Endothelial cell (in vitro differentiated cells): ENCODE measurements around the gene CFL1. TPM values are rescaled to one million over a fixed set of nuclear protein-coding genes. Genes with fewer than 3 reads are reported as not detected.
A peak's percentile ranks its signal among the peaks of the same experiment; 100 is the strongest.

Experiments used
- DNase-seq: peaks from one replicate; pipeline ENCODE4 v3.0.0; 2021; ENCODE audit warnings: low spot score
- H3K27ac Mint-ChIP-seq: one replicate; pipeline ENCODE4 v1.8.0; 2021; ENCODE audit warnings: mixed read lengths, inconsistent platforms; ENCODE audit not compliant: unreplicated experiment
- H3K27me3 Mint-ChIP-seq: one replicate; pipeline ENCODE4 v1.8.0; 2021; ENCODE audit warnings: mild to moderate bottlenecking, moderate library complexity, mixed read lengths, inconsistent platforms; ENCODE audit not compliant: unreplicated experiment
- H3K36me3 Mint-ChIP-seq: one replicate; pipeline ENCODE4 v1.8.0; 2021; ENCODE audit warnings: mild to moderate bottlenecking, low read depth, mixed read lengths, inconsistent platforms; ENCODE audit not compliant: unreplicated experiment
- H3K4me1 Mint-ChIP-seq: one replicate; pipeline ENCODE4 v1.8.0; 2021; ENCODE audit warnings: mild to moderate bottlenecking, mixed read lengths, inconsistent platforms; ENCODE audit not compliant: unreplicated experiment
- H3K4me3 Mint-ChIP-seq: one replicate; pipeline ENCODE4 v1.8.0; 2021; ENCODE audit warnings: mild to moderate bottlenecking, mixed read lengths, inconsistent platforms; ENCODE audit not compliant: unreplicated experiment
- H3K9me3 Mint-ChIP-seq: one replicate; pipeline ENCODE4 v1.8.0; 2021; ENCODE audit warnings: mixed read lengths, inconsistent platforms; ENCODE audit not compliant: unreplicated experiment
- total RNA-seq: library from RNA; stranded (reverse); fragmentation: NEBNext Ultra II Directional; extraction: Animal tissue kit (Norgen Biotek cat#: 25700); gene quantifications from one replicate; pipeline ENCODE4 v1.2.1, GENCODE V29; 2021; ENCODE audit not compliant: unreplicated experiment
- TF ChIP-seq, protein P1 (sequence below): fragments of 200-600 bp; sonication (generic); IDR thresholded peaks from one replicate; pipeline ENCODE4 v1.5.0; 2021; ENCODE audit warnings: antibody characterized with exemption; ENCODE audit not compliant: unreplicated experiment

The CFL1 gene
- total RNA-seq, 1 donor from 2014 or later = 1,740 TPM

- Mint-ChIP-seq H3K4me3 (no peak overlapping the region), H3K27ac (no peak overlapping the region), H3K9me3 (no peaks in the 10 kb centered on the region), H3K36me3 (peaks cover 35% of the 10 kb centered on the region), H3K4me1 (peaks cover 36% of the 10 kb centered on the region), H3K27me3 (peaks cover 21% of the 10 kb centered on the region)
- TF ChIP-seq, protein P1, sequence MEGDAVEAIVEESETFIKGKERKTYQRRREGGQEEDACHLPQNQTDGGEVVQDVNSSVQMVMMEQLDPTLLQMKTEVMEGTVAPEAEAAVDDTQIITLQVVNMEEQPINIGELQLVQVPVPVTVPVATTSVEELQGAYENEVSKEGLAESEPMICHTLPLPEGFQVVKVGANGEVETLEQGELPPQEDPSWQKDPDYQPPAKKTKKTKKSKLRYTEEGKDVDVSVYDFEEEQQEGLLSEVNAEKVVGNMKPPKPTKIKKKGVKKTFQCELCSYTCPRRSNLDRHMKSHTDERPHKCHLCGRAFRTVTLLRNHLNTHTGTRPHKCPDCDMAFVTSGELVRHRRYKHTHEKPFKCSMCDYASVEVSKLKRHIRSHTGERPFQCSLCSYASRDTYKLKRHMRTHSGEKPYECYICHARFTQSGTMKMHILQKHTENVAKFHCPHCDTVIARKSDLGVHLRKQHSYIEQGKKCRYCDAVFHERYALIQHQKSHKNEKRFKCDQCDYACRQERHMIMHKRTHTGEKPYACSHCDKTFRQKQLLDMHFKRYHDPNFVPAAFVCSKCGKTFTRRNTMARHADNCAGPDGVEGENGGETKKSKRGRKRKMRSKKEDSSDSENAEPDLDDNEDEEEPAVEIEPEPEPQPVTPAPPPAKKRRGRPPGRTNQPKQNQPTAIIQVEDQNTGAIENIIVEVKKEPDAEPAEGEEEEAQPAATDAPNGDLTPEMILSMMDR = no peak
- no peak for DNase-seq
Measured at GRCh38 chr11:65865550-65866172, 7.7 kb upstream of the CFL1 start.

GRCh38 chr11:65864706-65865471 is 6.9 kb upstream of the CFL1 start:
- Mint-ChIP-seq H3K4me3 (no peak overlapping the region), H3K27me3 (peaks cover 24% of the 10 kb centered on the region), H3K27ac (no peak overlapping the region), H3K9me3 (no peaks in the 10 kb centered on the region), H3K36me3 (peaks cover 35% of the 10 kb centered on the region), H3K4me1 (peaks cover 34% of the 10 kb centered on the region)
- TF ChIP-seq, protein P1 = no peak
- no peak for DNase-seq

DNA sequence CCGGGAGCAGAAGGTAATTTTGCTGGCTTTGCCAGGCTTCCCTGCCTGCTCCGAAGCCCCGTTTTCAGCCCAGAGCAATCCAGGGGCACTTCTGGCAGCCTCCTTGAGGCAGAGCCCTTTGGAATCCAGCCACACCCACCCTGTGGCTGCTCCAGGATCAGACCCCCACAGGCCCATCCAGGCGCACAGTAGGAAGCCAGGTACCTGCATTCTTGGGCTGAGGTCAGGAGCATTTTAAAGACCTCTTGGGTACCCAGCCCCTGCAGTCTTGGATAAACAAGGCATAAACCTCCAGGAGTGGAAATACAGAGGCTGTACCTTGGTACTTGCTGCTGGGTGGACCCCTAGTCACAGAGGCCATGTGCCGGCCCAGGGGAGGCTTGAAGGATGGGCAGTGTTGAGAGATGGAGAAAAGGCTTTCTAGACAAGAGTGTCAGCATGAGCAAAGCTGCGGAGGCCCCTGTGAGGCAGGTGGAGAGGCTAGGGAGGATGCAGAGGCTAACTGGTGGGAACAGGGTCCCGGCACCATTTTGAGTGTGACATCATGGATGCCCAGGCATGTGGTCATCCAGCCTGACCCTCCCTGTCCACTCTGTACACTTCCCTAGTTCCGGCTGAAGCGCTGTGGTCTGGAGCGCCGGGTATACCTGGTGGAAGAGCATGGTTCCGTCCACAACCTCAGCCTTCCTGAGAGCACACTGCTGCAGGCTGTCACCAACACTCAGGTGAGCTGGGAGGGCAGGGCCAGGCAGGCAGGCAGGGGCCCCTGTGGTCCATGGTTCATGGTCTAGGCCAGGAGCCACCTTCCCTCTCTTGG is 6.1 kb upstream of the CFL1 start:
- H3K27ac Mint-ChIP-seq = no peak overlapping the region

DNA sequence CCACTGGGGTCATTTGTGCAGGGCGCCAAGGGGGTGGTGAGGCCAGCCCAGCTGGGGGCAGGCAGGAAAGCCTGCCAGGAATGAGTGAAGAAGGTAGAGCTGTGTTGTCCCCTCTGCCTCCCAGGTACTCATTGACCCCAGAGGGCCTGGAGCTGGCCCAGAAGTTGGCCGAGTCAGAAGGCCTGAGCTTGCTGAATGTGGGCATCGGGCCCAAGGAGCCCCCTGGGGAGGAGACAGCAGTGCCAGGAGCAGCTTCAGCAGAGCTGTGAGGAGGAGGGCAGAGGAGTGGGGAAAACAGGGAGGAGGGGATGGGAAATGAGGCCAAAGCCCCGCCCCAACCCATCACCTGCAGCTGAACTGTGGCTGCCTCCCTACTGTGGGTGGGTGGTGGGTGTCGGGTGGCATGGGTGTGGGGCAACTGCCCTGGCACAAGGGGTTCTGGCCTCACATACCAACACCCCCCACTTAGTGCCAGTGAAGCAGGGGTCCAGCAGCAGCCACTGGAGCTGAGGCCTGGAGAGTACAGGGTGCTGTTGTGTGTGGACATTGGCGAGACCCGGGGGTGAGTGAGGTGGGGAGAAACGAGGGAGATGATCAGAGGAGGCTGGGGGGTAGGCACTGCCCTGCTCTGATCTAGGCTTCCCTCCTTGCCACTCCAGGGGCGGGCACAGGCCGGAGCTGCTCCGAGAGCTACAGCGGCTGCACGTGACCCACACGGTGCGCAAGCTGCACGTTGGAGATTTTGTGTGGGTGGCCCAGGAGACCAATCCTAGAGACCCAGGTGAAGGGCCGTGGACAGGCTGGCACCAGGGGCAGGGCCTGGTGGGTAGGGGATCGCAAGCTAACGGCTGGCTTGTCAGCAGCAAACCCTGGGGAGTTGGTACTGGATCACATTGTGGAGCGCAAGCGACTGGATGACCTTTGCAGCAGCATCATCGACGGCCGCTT is 5.2 kb upstream of the CFL1 start:
- Mint-ChIP-seq H3K36me3 (peaks cover 26% of the 10 kb centered on the region), H3K4me3 (peak overlapping the region; percentile 81), H3K27ac (peak overlapping the region; percentile 53), H3K9me3 (no peaks in the 10 kb centered on the region), H3K27me3 (peaks cover 25% of the 10 kb centered on the region), H3K4me1 (peaks cover 34% of the 10 kb centered on the region)
- DNase-seq = peak; percentile 1
- TF ChIP-seq, protein P1 = no peak

More for the DNA sequence above, 6.1 kb upstream of the CFL1 start:
- Mint-ChIP-seq H3K4me1 (peaks cover 29% of the 10 kb centered on the region), H3K9me3 (no peaks in the 10 kb centered on the region), H3K27me3 (peaks cover 21% of the 10 kb centered on the region), H3K36me3 (peaks cover 32% of the 10 kb centered on the region), H3K4me3 (no peak overlapping the region)
- DNase-seq = no peak
- TF ChIP-seq, protein P1 = no peak
